ENCODE data around the gene TIFAB.
A peak's percentile ranks its signal among the peaks of the same experiment; 100 is the strongest.

The TIFAB gene

GRCh38 chr5:135491552-135492318 lies 39.6 kb upstream of the TIFAB start:
- H3K4me1 ChIP-seq (ENCODE audit: insufficient read depth, insufficient read length) = peaks cover 21% of the 10 kb centered on the region
- H3K27me3 ChIP-seq (ENCODE audit: insufficient read depth, insufficient read length) = peaks cover 90% of the 10 kb centered on the region
- no peak for DNase-seq (ENCODE audit: low read depth, low spot score)
- no peak for TF ChIP-seq SUZ12 (IDR thresholded peaks at IDR 0.05; ENCODE audit: extremely low read depth, insufficient read depth, insufficient read length)
- no peak for TF ChIP-seq ZNF274 (IDR thresholded peaks at IDR 0.05; ENCODE audit: low read depth, low read length)
- TF ChIP-seq YY1 (IDR thresholded peaks at IDR 0.05; ENCODE audit: insufficient read depth, insufficient read length) = no peak
- H3K36me3 ChIP-seq (ENCODE audit: insufficient read depth, insufficient read length, low read length) = no peaks in the 10 kb centered on the region
- H3K9me3 ChIP-seq (ENCODE audit: insufficient read depth, low read length) = no peaks in the 10 kb centered on the region
- peak overlapping the region; percentile 15 for H3K4me3 ChIP-seq (ENCODE audit: insufficient read length, low read depth)
- peak overlapping the region; percentile 21 for H3K9ac ChIP-seq (ENCODE audit: insufficient read length, low read depth)

- Histone ChIP-seq H3K36me3 (ENCODE audit: insufficient read depth, insufficient read length, low read length) (no peaks in the 10 kb centered on the region), H3K27me3 (ENCODE audit: insufficient read depth, insufficient read length) (peaks cover 90% of the 10 kb centered on the region), H3K9me3 (ENCODE audit: insufficient read depth, low read length) (no peaks in the 10 kb centered on the region), H3K4me1 (ENCODE audit: insufficient read depth, insufficient read length) (peaks cover 21% of the 10 kb centered on the region), H3K4me3 (ENCODE audit: insufficient read length, low read depth) (no peak overlapping the region), H3K9ac (ENCODE audit: insufficient read length, low read depth) (no peak overlapping the region)
- DNase-seq (ENCODE audit: low read depth, low spot score) = no peak
- TF ChIP-seq YY1 (IDR thresholded peaks at IDR 0.05; ENCODE audit: insufficient read depth, insufficient read length) = no peak
Observed at GRCh38 chr5:135491038-135491551, 38.9 kb upstream of the TIFAB start.

- Histone ChIP-seq H3K27me3 (ENCODE audit: insufficient read depth, insufficient read length) (peaks cover 90% of the 10 kb centered on the region), H3K9ac (ENCODE audit: insufficient read length, low read depth) (peak overlapping the region; percentile 70), H3K9me3 (ENCODE audit: insufficient read depth, low read length) (no peaks in the 10 kb centered on the region), H3K4me1 (ENCODE audit: insufficient read depth, insufficient read length) (peaks cover 21% of the 10 kb centered on the region), H3K36me3 (ENCODE audit: insufficient read depth, insufficient read length, low read length) (no peaks in the 10 kb centered on the region), H3K4me3 (ENCODE audit: insufficient read length, low read depth) (peak overlapping the region; percentile 33)
- TF ChIP-seq YY1 (IDR thresholded peaks at IDR 0.05; ENCODE audit: insufficient read depth, insufficient read length) (no peak), SUZ12 (IDR thresholded peaks at IDR 0.05; ENCODE audit: extremely low read depth, insufficient read depth, insufficient read length) (peak; percentile 35)
- DNase-seq (ENCODE audit: low read depth, low spot score) = no peak
Observed at GRCh38 chr5:135490245-135491037, 38.3 kb upstream of the TIFAB start.

GRCh38 chr5:135489466-135490244 lies 37.5 kb upstream of the TIFAB start:
- H3K4me1 ChIP-seq (ENCODE audit: insufficient read depth, insufficient read length) = peaks cover 21% of the 10 kb centered on the region
- H3K36me3 ChIP-seq (ENCODE audit: insufficient read depth, insufficient read length, low read length) = no peaks in the 10 kb centered on the region
- peaks cover 90% of the 10 kb centered on the region for H3K27me3 ChIP-seq (ENCODE audit: insufficient read depth, insufficient read length)
- TF ChIP-seq SUZ12 (IDR thresholded peaks at IDR 0.05; ENCODE audit: extremely low read depth, insufficient read depth, insufficient read length) = no peak
- TF ChIP-seq YY1 (IDR thresholded peaks at IDR 0.05; ENCODE audit: insufficient read depth, insufficient read length) = no peak
- TF ChIP-seq ZNF274 (IDR thresholded peaks at IDR 0.05; ENCODE audit: low read depth, low read length) = no peak
- H3K9ac ChIP-seq (ENCODE audit: insufficient read length, low read depth) = peak overlapping the region; percentile 70
- no peaks in the 10 kb centered on the region for H3K9me3 ChIP-seq (ENCODE audit: insufficient read depth, low read length)
- peak overlapping the region; percentile 33 for H3K4me3 ChIP-seq (ENCODE audit: insufficient read length, low read depth)
- no peak for DNase-seq (ENCODE audit: low read depth, low spot score)

- DNase-seq (ENCODE audit: low read depth, low spot score) = peak; percentile 73
- peaks cover 86% of the 10 kb centered on the region for H3K27me3 ChIP-seq (ENCODE audit: insufficient read depth, insufficient read length)
- peak overlapping the region; percentile 4 for H3K9ac ChIP-seq (ENCODE audit: insufficient read length, low read depth)
Observed at GRCh38 chr5:135488727-135489465, 36.7 kb upstream of the TIFAB start.

GRCh38 chr5:135487839-135488514 lies 35.8 kb upstream of the TIFAB start:
- no peak for DNase-seq (ENCODE audit: low read depth, low spot score)
- no peak overlapping the region for H3K4me3 ChIP-seq (ENCODE audit: insufficient read length, low read depth)
- no peaks in the 10 kb centered on the region for H3K36me3 ChIP-seq (ENCODE audit: insufficient read depth, insufficient read length, low read length)
- TF ChIP-seq YY1 (IDR thresholded peaks at IDR 0.05; ENCODE audit: insufficient read depth, insufficient read length) (no peak), ZNF274 (IDR thresholded peaks at IDR 0.05; ENCODE audit: low read depth, low read length) (no peak), SUZ12 (IDR thresholded peaks at IDR 0.05; ENCODE audit: extremely low read depth, insufficient read depth, insufficient read length) (no peak)
- H3K9me3 ChIP-seq (ENCODE audit: insufficient read depth, low read length) = no peaks in the 10 kb centered on the region
- peaks cover 86% of the 10 kb centered on the region for H3K27me3 ChIP-seq (ENCODE audit: insufficient read depth, insufficient read length)
- no peak overlapping the region for H3K9ac ChIP-seq (ENCODE audit: insufficient read length, low read depth)
- peaks cover 21% of the 10 kb centered on the region for H3K4me1 ChIP-seq (ENCODE audit: insufficient read depth, insufficient read length)

More at GRCh38 chr5:135488727-135489465, 36.7 kb upstream of the TIFAB start:
- no peak for TF ChIP-seq ZNF274 (IDR thresholded peaks at IDR 0.05; ENCODE audit: low read depth, low read length)
- Histone ChIP-seq H3K4me1 (ENCODE audit: insufficient read depth, insufficient read length) (peaks cover 18% of the 10 kb centered on the region), H3K36me3 (ENCODE audit: insufficient read depth, insufficient read length, low read length) (no peaks in the 10 kb centered on the region), H3K4me3 (ENCODE audit: insufficient read length, low read depth) (peak overlapping the region; percentile 26), H3K9me3 (ENCODE audit: insufficient read depth, low read length) (no peaks in the 10 kb centered on the region)
